Chondrocyte (in vitro differentiated cells): Measurements from ENCODE around the gene CXCL13. TPM values are rescaled to one million over a fixed set of nuclear protein-coding genes. Genes with fewer than 3 reads are reported as not detected.

Source experiments
- DNase-seq: peaks from one replicate; pipeline ENCODE4 v3.0.0; 2021; ENCODE audit warnings: mixed read lengths, low spot score
- H3K27ac Mint-ChIP-seq: one replicate; pipeline ENCODE4 v1.8.0; 2021; ENCODE audit warnings: mild to moderate bottlenecking, moderate library complexity, mixed read lengths; ENCODE audit not compliant: unreplicated experiment
- H3K27me3 Mint-ChIP-seq: 2 replicates; pipeline ENCODE4 v1.8.0; 2021; ENCODE audit warnings: low read depth, mixed read lengths
- H3K36me3 Mint-ChIP-seq: 2 replicates; pipeline ENCODE4 v1.8.0; 2021; ENCODE audit warnings: low read depth, mixed read lengths
- H3K4me1 Mint-ChIP-seq: 2 replicates; pipeline ENCODE4 v1.8.0; 2021; ENCODE audit warnings: low read depth, mild to moderate bottlenecking, mixed read lengths
- H3K4me3 Mint-ChIP-seq: one replicate; pipeline ENCODE4 v1.8.0; 2021; ENCODE audit warnings: mild to moderate bottlenecking, moderate library complexity, mixed read lengths; ENCODE audit not compliant: unreplicated experiment
- H3K9me3 Mint-ChIP-seq: 2 replicates; pipeline ENCODE4 v1.8.0; 2021; ENCODE audit warnings: low read depth, mixed read lengths
- CTCF ChIP-seq: fragments of 200-600 bp; sonication (generic); IDR thresholded peaks from 2 replicates; pipeline ENCODE4 v1.5.0; 2021; ENCODE audit warnings: antibody characterized with exemption, mild to moderate bottlenecking, moderate library complexity
- total RNA-seq: library from RNA; stranded (reverse); gene quantifications from 3 replicates; pipeline ENCODE4 v1.2.1, GENCODE V29; 2021

The CXCL13 gene
- total RNA-seq, 1 donor from 2014 or later = not detected

DNA sequence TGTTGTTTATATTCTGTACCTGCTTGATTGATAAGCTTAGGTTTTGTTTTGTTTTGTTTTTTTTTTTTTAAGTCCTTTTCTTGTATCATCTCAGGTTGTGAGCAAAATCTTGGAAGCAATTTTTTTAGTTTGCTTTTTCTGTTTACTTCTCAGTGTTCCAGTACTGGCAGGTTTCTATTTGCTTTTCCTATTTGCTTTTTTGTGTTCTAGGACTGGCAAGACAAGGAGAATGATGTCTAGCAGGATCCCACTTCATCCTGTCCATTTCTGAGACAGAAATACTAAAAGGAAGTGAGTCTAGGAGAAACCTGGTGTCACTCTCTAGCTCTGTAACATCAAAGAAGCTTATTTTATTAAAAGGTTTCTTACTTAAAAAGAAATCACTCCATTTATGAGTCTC lies 15.6 kb downstream of the CXCL13 start:
- H3K4me1 Mint-ChIP-seq = peaks cover 5% of the 10 kb centered on the region
- no peaks in the 10 kb centered on the region for H3K9me3 Mint-ChIP-seq
- no peak overlapping the region for H3K4me3 Mint-ChIP-seq
- no peak for TF ChIP-seq CTCF
- no peak overlapping the region for H3K27ac Mint-ChIP-seq
- peaks cover 2% of the 10 kb centered on the region for H3K36me3 Mint-ChIP-seq
- no peak for DNase-seq
- peaks cover 31% of the 10 kb centered on the region for H3K27me3 Mint-ChIP-seq

DNA sequence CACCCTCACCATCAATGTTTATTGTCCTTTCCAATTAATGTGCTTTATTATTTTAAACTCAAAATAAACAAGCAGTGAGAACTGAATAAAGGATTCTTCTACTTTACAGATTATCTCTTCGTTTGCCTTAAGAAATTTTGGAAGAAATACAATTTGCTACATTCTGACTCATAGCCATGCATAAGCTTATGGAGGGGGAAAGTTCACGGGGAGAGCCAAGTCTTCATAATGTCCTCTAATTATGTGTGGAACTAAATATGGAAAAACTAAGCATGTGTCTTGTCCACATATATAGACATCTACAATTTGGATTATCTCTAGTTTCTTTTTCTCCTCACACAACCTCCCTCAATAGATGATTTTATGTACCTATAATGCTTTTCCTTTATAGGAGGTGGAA lies 17.5 kb downstream of the CXCL13 start:
- no peak for DNase-seq
- no peak for TF ChIP-seq CTCF
- Mint-ChIP-seq H3K36me3 (peaks cover 2% of the 10 kb centered on the region), H3K4me1 (peaks cover 5% of the 10 kb centered on the region), H3K27ac (no peak overlapping the region), H3K27me3 (peaks cover 36% of the 10 kb centered on the region), H3K9me3 (no peaks in the 10 kb centered on the region), H3K4me3 (no peak overlapping the region)

DNA sequence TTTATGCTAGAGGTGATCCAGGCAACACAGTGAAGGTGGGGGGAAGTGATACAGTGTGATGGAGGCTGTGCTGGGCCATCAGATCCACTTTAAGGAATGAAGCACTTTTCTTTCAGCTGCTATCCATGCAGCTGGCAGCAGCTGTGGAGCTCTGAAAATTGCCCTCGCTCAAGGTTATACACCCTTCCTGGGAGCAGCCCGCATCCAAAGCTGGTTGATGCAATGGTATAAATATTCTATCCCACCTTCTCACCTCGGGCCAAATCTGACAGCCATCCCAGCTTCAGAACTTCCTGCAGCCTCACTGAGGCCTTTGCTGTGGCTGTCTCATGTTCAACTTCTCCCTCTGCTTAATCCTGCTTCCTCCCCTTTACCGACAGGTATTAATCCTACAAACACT lies 18.6 kb downstream of the CXCL13 start:
- Mint-ChIP-seq H3K4me3 (no peak overlapping the region), H3K4me1 (no peaks in the 10 kb centered on the region), H3K9me3 (no peaks in the 10 kb centered on the region), H3K27me3 (peaks cover 30% of the 10 kb centered on the region), H3K36me3 (peaks cover 2% of the 10 kb centered on the region), H3K27ac (no peak overlapping the region)
- TF ChIP-seq CTCF = no peak
- no peak for DNase-seq

DNA sequence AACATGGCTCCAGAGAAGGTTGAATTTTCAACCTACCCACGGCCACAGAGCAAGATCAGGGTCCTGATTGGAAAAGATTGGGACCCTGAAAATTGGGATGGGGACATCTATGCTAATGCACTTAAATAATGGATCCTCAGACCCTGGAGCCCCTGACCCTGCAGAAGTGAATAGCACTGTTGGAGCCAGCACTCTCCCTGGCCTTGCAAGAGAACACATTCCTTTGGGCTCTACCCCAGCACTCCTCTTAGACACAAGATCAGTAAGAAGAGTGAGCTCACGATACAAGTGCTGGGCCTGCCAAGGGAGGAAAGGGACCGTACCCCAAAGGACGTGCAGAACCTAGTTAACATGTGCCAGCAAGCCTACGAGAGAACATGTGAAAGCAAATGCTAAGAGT lies 19.9 kb downstream of the CXCL13 start:
- no peak for DNase-seq
- Mint-ChIP-seq H3K27ac (no peak overlapping the region), H3K4me3 (no peak overlapping the region), H3K9me3 (no peaks in the 10 kb centered on the region), H3K36me3 (peaks cover 2% of the 10 kb centered on the region), H3K4me1 (no peaks in the 10 kb centered on the region), H3K27me3 (peaks cover 26% of the 10 kb centered on the region)
- no peak for TF ChIP-seq CTCF

GRCh38 chr4:77629885-77630284 lies 24.3 kb downstream of the CXCL13 start:
- no peaks in the 10 kb centered on the region for H3K4me1 Mint-ChIP-seq
- no peak for TF ChIP-seq CTCF
- no peaks in the 10 kb centered on the region for H3K36me3 Mint-ChIP-seq
- no peaks in the 10 kb centered on the region for H3K9me3 Mint-ChIP-seq
- H3K27me3 Mint-ChIP-seq = peaks cover 5% of the 10 kb centered on the region
- DNase-seq = no peak
- H3K4me3 Mint-ChIP-seq = no peak overlapping the region
- H3K27ac Mint-ChIP-seq = no peak overlapping the region
